ENCODE measurements around the gene TAF5.
A peak's percentile ranks its signal among the peaks of the same experiment; 100 is the strongest.
"Not testable (repeated sequence)": the region's sequence is repeated elsewhere in the genome, so short reads cannot be mapped to it uniquely, and the experiment has no call there.

Gene TAF5

DNA sequence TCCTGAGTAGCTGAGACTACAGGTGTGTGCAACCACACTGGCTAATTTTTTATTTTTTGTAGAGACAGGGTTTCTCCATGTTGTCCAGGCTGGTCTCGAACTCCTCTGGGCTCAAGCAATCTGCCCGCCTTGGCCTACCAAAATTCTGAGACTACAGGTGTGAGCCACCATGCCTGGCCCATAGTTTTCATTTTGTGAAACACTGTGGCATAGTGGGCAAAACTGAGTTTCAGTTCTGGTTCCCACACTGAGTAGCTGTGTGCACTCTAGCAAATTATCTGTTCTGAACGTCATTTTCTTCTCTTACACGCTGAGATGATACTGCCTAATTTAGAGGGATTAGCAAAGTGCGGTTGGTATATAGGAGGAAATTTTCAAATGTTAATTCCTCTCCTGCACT, 15.0 kb downstream of the TAF5 start:
- H3K4me1 Mint-ChIP-seq, result no peaks in the 10 kb centered on the region

DNA sequence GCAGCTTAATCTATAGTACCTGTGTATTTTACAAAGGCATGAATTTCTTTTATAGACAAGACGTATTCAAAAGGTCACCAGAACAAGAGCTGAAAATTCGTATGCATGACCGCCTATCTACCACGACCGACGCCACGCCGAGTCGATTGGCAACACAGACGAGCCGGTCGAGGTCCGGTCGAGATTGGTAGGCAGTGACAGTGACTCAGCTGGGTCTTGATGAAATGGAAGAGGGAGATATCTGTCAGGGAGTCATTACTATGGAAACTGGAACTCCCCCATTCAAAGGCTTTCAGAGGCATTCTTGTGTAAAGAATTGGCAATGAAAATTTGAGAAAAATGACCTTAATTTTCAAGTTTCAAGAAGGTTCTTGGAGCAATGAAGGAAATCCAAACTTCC, 26.4 kb downstream of the TAF5 start:
- Mint-ChIP-seq H3K36me3 (peaks cover 74% of the 10 kb centered on the region), H3K4me3 (peak overlapping the region; percentile 39), H3K4me1 (peaks cover 48% of the 10 kb centered on the region), H3K9me3 (no peaks in the 10 kb centered on the region), H3K27ac (peak overlapping the region; percentile 58)
- no peak for DNase-seq (ENCODE audit: low spot score in 2 of 2)
- ATAC-seq, result no peak

More for the DNA sequence above, 15.0 kb downstream of the TAF5 start:
- no peak for ATAC-seq
- Mint-ChIP-seq H3K36me3 (peaks cover 100% of the 10 kb centered on the region), H3K9me3 (no peaks in the 10 kb centered on the region), H3K4me3 (no peak overlapping the region), H3K27ac (no peak overlapping the region)
- DNase-seq (ENCODE audit: low spot score in 2 of 2), result no peak

DNA sequence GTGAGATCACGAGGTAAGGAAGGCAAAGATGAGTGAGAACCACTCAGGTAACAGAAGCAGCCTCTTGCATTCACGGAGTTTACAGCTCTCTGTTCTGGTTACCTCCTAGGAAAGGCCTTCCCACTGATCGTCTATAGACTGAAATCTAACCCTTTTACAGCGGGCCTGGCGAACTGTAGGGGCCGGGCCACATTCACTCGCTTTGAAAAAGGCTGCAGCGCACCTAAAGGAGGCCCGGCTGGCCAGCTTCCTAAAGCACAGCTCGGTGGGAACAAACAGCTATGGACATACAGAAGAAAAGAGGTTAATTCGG, 27.9 kb downstream of the TAF5 start:
- Mint-ChIP-seq H3K4me1 (peaks cover 52% of the 10 kb centered on the region), H3K4me3 (peak overlapping the region; percentile 100), H3K9me3 (no peaks in the 10 kb centered on the region), H3K27ac (peak overlapping the region; percentile 99), H3K36me3 (peaks cover 74% of the 10 kb centered on the region)
- ATAC-seq (no peak), DNase-seq (ENCODE audit: low spot score in 2 of 2) (no peak)

DNA sequence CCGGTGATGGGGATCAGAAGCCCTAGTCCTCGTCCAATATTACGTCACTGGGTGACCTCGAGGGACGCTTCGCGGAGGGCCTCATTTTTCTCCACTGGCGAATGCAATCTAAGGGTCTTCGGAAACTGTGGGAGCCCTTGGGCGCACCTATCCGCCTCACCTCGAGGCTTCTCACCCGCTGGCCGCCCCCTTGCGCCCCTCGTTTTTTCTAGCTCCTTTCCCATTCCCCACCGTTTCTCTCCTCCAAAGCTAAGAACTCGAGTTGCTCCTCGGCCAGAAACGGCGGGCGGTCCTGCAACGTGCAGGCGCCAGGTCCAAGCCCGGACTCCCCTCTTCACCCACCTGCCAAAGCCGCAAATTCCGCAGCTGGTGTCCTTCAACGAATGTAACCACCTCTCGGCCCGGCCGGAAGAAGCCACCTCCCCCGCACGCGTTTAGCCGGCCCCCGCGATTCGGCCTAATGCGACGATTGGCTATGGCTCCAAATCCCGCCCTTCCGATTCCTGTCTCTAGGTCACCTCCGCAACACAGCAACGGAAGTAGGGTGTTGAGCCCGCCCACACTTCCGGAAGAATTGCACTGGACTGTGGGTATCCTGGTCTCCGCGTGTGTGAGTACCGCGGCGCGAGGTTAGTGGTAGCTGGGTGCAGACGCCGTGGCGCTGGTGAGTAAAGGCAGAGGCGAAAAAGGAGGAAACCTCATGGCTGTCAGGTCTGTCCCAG, 28.5 kb downstream of the TAF5 start, which contains the start of the genes ATP5MK and PDCD11:
Gene ATP5MK, minus strand, starts transcription at position 409 of the 722 bp plus-strand sequence. CDS start 4,018 bp downstream, outside the sequence.
Gene PDCD11, plus strand, starts transcription at position 560 of the 722 bp plus-strand sequence. CDS start 1,801 bp downstream, outside the sequence.
- Mint-ChIP-seq H3K4me1 (peaks cover 52% of the 10 kb centered on the region), H3K4me3 (peak within 1 kb of the TSS; percentile 100)

DNA sequence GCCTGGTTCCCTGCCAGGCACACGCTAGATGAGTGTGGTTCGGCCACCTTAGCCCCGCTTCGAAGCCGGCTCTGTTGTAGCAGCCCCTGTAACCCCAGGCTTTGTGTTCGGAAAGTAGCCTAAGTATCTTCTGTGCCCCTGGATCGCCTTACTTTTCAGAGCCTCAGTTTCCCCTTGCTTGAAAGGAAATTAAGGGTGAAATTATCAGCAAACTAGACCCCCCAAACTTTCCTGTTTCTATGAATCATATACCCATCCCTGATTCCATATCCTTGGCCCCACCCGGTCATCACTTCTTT, 29.0 kb downstream of the TAF5 start:
- Mint-ChIP-seq H3K27ac (peak overlapping the region; percentile 99), H3K9me3 (no peaks in the 10 kb centered on the region), H3K4me1 (peaks cover 52% of the 10 kb centered on the region), H3K4me3 (peak overlapping the region; percentile 100), H3K36me3 (peaks cover 74% of the 10 kb centered on the region)
- no peak for DNase-seq (ENCODE audit: low spot score in 2 of 2)
- ATAC-seq, result no peak

More for the DNA sequence above, 28.5 kb downstream of the TAF5 start, which contains the start of the genes ATP5MK and PDCD11:
- peak; percentile 100 for ATAC-seq
- peak; percentile 85 to 98 for DNase-seq (ENCODE audit: low spot score in 2 of 2)
- peaks cover 74% of the 10 kb centered on the region for H3K36me3 Mint-ChIP-seq
- H3K27ac Mint-ChIP-seq, result peak within 1 kb of the TSS; percentile 99
- H3K9me3 Mint-ChIP-seq, result no peaks in the 10 kb centered on the region

DNA sequence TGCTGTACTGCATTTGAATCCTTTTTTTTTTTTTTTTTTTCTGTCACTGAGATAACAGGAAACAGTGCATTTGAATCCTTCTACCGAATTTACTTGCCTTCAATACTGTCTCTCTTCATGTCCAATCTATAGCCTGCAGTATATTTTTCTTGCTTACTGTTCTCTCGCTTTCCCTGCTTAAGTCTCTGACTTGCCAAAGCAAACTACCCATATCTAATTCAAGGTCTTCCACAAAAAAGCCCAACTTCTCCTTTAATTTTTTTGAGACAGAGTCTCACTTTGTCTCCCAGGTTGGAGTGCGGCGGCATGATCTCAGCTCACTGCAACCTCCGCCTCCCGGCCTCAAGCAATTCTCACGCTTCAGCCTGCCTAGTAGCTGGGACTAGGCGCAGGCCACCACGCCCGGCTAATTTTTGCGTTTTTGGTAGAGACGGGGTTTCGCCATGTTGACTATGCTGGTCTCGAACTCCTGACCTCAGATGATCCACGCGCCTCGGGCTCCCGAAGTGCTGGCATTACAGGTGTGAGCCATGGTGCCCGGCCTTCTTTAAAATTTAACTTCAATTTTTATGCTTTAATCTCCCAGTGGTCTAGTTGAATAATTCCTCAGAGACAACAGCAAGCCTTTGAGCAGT, 29.5 kb downstream of the TAF5 start:
- peaks cover 52% of the 10 kb centered on the region for H3K4me1 Mint-ChIP-seq
- ATAC-seq (no peak), DNase-seq (ENCODE audit: low spot score in 2 of 2) (no peak)
- peaks cover 74% of the 10 kb centered on the region for H3K36me3 Mint-ChIP-seq
- peak overlapping the region; percentile 99 for H3K27ac Mint-ChIP-seq
- H3K4me3 Mint-ChIP-seq, result peak overlapping the region; percentile 100
- H3K9me3 Mint-ChIP-seq, result no peaks in the 10 kb centered on the region

DNA sequence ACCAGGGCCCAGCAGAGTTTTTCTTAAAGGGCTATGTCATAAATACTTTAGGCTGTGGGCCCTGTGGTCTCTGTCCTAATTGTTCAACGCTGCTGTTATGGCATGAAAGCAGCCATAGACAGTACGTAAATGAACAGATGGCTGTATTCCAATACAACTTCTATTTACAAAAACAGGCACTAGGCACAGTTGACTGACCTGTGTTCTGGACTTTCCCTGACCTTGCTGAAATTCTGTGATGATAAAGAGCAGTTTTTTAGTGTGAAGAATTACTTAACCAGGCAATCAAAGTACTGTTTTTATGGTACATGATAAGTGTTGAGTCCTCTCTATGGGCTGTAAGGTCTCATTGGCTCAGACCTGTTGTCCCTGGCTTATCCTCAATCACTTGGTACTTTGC, 45.8 kb downstream of the TAF5 start:
- DNase-seq (ENCODE audit: low spot score in 2 of 2) (no peak), ATAC-seq (no peak)
- Mint-ChIP-seq H3K27ac (no peak overlapping the region), H3K4me1 (no peaks in the 10 kb centered on the region), H3K4me3 (no peak overlapping the region), H3K9me3 (no peaks in the 10 kb centered on the region), H3K36me3 (peaks cover 100% of the 10 kb centered on the region)

DNA sequence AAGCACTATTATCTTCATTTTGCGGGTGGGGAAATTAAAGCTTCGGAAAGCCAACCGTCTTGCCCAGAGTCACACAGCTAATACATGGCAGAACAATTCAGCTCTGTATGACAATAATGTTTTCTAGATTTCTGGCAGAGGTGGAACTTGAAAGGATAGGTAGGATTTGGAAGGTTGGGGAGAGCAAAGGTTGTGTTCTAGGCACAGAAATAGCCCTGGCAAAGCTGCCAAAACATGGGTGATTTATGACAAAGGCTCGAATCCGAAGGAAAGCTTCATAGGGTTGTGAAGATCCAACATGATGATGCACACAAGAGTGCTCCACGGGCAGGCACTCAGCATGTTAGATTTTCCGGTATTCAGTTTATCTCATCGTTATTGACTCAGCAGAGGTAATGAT, 47.8 kb downstream of the TAF5 start:
- Mint-ChIP-seq H3K4me1 (no peaks in the 10 kb centered on the region), H3K4me3 (no peak overlapping the region), H3K9me3 (no peaks in the 10 kb centered on the region), H3K36me3 (peaks cover 100% of the 10 kb centered on the region), H3K27ac (peak overlapping the region; percentile 60)
- DNase-seq (ENCODE audit: low spot score in 2 of 2) (no peak), ATAC-seq (no peak)

DNA sequence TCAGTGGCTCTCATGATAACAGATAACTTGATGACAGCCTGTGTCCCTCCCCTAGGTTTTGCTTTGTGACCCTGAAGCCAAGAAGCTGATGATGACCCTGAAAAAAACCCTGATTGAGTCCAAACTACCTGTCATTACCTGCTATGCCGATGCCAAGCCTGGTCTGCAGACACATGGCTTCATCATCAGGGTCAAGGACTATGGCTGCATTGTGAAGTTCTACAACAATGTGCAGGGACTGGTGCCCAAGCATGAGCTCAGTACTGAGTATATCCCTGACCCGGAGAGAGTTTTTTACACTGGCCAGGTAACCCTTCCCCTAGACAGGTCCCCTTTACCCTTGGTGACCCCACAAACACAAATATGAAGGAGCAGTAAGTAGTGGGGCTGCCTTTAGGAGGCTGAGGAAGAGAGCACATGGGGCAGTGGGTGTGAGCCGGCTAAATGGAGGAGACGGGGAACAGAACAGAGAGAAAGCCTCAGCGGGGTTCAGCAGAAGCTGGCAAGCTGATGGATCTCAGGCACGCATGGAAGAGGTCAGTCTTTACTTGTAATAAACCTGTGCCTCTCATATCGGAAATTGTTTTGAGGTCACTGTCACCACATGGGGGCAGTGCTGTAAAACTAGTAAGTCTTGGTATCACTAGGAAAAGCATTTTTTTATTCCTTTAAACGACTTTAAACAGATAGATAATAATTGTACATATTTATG, 48.8 kb downstream of the TAF5 start:
- no peak overlapping the region for H3K4me3 Mint-ChIP-seq
- no peaks in the 10 kb centered on the region for H3K4me1 Mint-ChIP-seq
- peak overlapping the region; percentile 60 for H3K27ac Mint-ChIP-seq
- ATAC-seq, result peak; percentile 55
- no peaks in the 10 kb centered on the region for H3K9me3 Mint-ChIP-seq
- DNase-seq (ENCODE audit: low spot score in 2 of 2), result peak; percentile 25 to 68
- peaks cover 100% of the 10 kb centered on the region for H3K36me3 Mint-ChIP-seq

DNA sequence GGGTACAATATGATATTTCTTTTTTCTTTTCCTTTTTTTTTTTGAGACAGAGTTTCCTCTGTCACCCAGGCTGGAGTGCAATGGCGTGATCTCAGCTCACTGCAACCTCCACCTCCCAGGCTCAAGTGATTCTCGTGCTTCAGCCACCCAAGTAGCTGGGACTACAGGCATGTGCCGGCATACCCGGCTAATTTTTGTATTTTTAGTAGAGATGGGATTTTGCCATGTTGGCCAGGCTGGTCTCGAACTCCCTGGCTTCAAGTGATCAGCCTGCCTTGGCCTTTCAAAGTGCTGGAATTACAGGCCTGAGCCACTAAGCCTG, 49.3 kb downstream of the TAF5 start:
- H3K4me1 Mint-ChIP-seq; H3K9me3 Mint-ChIP-seq; DNase-seq (ENCODE audit: low spot score in 2 of 2); H3K4me3 Mint-ChIP-seq; ATAC-seq: not testable (repeated sequence)
- H3K36me3 Mint-ChIP-seq, result peaks cover 100% of the 10 kb centered on the region
- peak overlapping the region; percentile 60 for H3K27ac Mint-ChIP-seq

DNA sequence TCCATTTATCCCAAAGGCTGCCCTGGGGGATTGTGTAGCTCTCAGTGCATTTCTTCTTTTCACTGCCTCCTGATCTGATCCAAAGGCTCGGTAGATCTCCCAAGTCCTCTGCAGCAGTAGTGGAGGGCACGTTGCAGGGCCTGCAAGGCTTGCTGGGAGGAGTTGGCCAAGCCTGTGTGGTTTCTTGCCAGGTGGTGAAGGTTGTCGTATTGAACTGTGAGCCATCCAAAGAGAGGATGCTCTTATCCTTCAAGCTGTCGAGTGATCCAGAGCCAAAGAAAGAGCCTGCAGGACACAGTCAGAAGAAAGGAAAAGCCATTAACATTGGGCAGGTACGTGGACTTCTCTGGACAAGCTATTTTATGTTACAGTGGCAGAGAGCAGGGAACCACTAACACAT, 49.8 kb downstream of the TAF5 start:
- no peaks in the 10 kb centered on the region for H3K9me3 Mint-ChIP-seq
- H3K4me3 Mint-ChIP-seq, result no peak overlapping the region
- H3K27ac Mint-ChIP-seq, result no peak overlapping the region
- H3K36me3 Mint-ChIP-seq, result peaks cover 100% of the 10 kb centered on the region
- DNase-seq (ENCODE audit: low spot score in 2 of 2) (no peak), ATAC-seq (no peak)
- H3K4me1 Mint-ChIP-seq, result no peaks in the 10 kb centered on the region

DNA sequence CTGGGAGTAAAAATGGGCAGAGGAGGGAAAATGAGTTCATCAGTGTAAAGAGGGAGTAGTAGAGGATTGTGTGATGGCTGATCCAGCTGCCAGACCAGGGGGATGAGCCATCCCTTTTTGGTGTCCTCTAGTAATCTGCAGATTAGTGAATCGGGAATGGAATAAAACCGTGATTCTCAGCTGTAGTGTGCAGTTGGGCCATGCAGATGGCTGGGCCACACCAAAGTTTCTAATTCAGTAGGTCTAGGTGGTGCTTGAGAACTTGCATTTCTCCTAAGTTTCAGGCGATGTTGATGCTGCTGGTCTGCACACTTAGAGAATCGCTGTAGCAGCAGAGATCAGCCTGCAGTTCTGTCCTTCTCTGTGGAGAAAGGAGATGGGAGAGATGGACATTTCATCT, 51.3 kb downstream of the TAF5 start:
- DNase-seq (ENCODE audit: low spot score in 2 of 2), result no peak
- Mint-ChIP-seq H3K27ac (no peak overlapping the region), H3K9me3 (no peaks in the 10 kb centered on the region), H3K4me3 (no peak overlapping the region), H3K4me1 (no peaks in the 10 kb centered on the region), H3K36me3 (peaks cover 100% of the 10 kb centered on the region)
- ATAC-seq, result no peak

DNA sequence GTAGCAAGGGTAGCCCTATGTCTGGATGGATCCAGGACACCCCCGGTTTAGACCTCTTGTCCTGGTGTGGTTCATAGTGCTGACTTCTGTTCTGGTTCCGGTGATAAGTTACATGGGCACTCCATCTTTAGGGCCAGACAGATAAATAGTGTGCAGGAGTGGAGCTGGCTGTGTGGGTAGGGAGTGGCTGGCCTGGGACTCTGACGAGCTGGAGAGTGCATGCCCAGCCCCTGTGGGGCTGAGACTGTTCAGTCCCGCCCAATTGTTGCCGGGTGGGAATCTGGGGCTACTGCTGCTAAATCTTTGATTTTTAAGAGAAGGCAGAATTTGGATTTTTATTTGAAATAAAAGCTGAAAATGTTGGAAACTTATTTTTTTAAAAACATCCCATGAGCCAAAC, 56.0 kb downstream of the TAF5 start:
- Mint-ChIP-seq H3K4me3 (no peak overlapping the region), H3K36me3 (peaks cover 100% of the 10 kb centered on the region), H3K27ac (peak overlapping the region; percentile 35), H3K4me1 (peaks cover 5% of the 10 kb centered on the region), H3K9me3 (no peaks in the 10 kb centered on the region)
- no peak for DNase-seq (ENCODE audit: low spot score in 2 of 2)
- no peak for ATAC-seq

DNA sequence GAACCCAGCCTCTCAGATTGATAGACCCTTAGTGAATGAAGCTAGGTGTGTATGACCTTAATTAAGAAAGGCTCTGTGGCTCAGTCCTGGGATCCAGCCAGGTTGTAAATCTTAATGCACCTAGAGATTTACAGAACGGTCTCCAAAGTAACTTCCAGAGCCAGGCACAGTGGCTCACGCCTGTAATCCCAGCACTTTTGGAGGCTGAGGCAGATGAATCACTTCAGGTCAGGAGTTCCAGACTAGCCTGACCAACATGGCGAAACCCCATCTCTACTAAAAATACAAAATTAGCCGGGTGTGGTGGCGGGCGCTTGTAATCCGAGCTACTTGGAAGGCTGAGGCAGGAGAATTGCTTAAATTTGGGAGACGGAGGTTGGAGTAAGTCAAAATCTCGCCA, 60.1 kb downstream of the TAF5 start:
- H3K4me3 Mint-ChIP-seq, result no peak overlapping the region
- peak overlapping the region; percentile 81 for H3K27ac Mint-ChIP-seq
- peaks cover 100% of the 10 kb centered on the region for H3K36me3 Mint-ChIP-seq
- H3K9me3 Mint-ChIP-seq, result no peaks in the 10 kb centered on the region
- DNase-seq (ENCODE audit: low spot score in 2 of 2), result no peak
- no peak for ATAC-seq
- peaks cover 16% of the 10 kb centered on the region for H3K4me1 Mint-ChIP-seq

DNA sequence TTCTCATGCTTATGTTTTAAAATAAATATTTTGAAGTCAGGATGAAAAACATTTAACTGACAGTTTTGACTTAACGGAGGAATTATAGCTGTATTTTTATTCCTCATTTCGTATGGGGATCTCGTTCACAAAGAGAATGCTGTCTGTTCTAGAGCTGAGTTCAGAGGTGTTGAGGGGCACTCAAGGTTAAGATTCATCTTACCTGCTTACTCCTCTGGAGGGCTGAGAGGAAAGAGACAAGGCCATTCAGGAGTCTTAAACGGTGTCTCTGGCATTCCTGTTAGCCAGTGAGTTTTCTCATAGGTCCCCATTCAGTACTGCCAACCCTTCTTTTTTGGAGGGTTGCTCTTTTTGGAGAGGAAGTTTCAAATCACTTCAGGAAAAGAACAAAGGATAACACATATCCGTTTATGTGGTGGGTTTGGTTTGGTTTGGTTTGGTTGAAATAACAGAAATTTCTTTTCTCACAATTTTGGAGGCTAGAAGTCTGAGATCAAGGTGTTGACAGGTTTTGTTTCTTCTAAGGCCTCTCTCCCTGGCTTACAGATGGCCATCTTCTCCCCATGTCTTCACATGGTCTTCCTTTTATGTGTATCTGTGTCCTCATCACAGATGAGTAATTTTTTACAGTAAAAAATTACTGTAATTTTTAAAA, 61.3 kb downstream of the TAF5 start:
- ATAC-seq, result no peak
- DNase-seq (ENCODE audit: low spot score in 2 of 2), result no peak
- Mint-ChIP-seq H3K4me1 (peaks cover 16% of the 10 kb centered on the region), H3K4me3 (no peak overlapping the region), H3K36me3 (peaks cover 100% of the 10 kb centered on the region), H3K9me3 (no peaks in the 10 kb centered on the region), H3K27ac (peak overlapping the region; percentile 81)

Data from stimulated activated effector memory CD8-positive, alpha-beta T cell treated with anti-CD3 and anti-CD28 coated beads, Interleukin-12 subunit alpha, Interleukin-12 subunit beta, amount 100 ng/mL, for 72 hours (primary cell).